Tongue (tissue), 2 donors: ENCODE data around the gene IFNLR1. TPM values are rescaled to one million over a fixed set of nuclear protein-coding genes. Genes with fewer than 3 reads are reported as not detected.

ENCODE experiments used
- DNase-seq: peaks from one replicate; pipeline ENCODE4 v3.0.0-alpha.2; 2015
- total RNA-seq: library from RNA; depleted of rRNA; stranded (reverse); fragments of >200 nt; gene quantifications from one replicate; pipeline ENCODE4 v1.2.3, GENCODE V29; 2014

The IFNLR1 gene
- total RNA-seq, 1 donor from 2014 or later = 0.62 TPM

- DNase-seq = peak; percentile 38
Measured at GRCh38 chr1:24119859-24120756, 67.0 kb downstream of the IFNLR1 start.

GRCh38 chr1:24119489-24119858, 67.6 kb downstream of the IFNLR1 start:
- DNase-seq = no peak

GRCh38 chr1:24118410-24119242, 68.5 kb downstream of the IFNLR1 start:
- no peak for DNase-seq

DNA sequence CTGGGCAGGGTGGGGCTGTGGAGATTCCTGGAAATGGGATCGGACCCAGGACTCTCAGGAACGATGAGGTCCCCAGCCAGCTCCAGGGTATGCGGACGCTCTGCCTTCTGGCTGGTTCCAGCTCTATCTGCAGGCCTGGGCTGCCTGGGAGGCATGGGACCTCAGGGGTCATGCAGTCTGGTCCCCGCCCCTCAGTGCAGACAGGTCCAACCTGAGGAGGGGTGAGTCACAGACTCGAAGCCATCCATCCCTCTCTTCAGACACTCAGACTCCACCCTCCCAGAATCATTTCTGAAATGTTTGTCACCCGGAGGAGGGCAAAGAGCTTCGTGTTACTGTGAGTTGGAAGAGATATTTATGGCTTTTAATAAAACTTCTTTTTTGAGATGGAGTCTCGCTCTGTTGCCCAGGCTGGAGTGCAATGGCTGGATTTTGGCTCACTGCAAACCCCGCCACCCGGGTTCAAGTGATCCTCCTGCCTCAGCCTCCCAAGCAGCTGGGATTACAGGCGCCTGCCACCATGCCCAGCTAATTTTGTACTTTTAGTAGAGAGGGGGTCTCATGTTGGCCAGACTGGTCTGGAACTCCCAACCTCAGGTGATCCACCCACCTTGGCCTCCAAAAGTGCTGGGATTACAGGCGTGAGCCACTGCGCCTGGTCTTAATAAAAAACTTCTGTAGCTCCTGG, 69.2 kb downstream of the IFNLR1 start:
- no peak for DNase-seq

GRCh38 chr1:24117132-24117531, 70.0 kb downstream of the IFNLR1 start:
- no peak for DNase-seq

DNA sequence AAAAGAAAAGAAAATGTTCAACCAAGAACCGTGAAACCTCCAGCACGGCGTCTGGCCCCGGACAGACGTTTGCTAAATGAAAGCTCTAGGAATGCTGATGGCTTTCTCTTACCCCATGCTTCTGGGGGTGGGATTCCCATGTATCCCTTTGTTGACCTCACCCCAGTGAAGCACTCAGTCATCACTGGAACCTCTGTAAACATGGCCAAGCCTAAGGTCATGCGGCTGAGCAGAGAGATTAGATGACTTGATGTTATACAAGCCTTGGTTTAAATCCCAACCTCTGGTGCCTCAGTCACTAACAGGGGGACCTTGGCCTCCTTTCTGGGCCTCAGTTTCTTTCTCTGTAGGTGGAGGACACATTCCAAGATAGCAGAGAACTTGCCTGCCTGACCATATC, 72.3 kb downstream of the IFNLR1 start:
- DNase-seq = no peak

- DNase-seq = no peak
Measured at GRCh38 chr1:24113641-24114033, 73.5 kb downstream of the IFNLR1 start.

DNA sequence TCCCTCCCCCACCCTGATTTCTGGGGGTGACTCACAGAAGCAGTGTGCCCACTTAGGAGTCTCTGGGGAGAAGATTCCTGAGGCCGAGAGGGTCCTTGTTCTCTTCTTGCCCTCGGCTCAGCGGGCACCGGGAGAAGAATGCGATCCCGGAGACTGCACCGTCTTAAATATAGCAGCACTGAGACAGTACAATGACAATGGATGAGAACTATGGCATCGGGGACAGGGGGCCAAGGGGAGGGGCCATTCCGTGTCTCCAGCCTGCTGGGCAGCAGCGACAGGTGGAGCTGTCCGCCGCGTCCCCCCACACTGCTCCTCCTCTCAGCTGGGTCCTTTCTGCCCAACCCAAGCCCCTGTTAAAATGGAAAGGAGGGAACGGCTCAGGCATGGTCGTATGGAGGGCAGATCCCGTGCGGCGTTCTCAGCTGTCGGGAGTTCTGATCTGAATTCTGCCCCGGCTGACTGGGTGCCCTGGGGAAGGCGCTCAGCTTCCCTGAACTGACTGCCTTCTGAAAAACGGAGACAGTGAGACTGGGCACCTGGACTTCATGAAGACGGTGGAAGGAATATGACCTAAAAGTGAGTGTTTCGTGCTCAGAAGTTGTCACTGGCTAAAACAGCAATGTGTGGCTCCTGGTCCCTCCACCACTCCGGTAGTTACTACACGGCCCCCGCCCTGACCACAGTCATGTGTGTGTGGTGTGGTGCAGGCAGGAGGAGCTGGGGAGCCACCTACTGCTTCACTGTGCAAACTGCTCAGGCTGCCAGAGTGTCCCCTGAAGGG, 74.9 kb downstream of the IFNLR1 start, which contains the start of gene MYOM3:
Gene MYOM3 (minus strand): TSS at position 140 of the 784 bp plus-strand sequence. CDS start 3,499 bp downstream, outside the sequence.
- DNase-seq = peak; percentile 87

GRCh38 chr1:24111262-24111995, 75.7 kb downstream of the IFNLR1 start:
- DNase-seq = peak; percentile 38

- peak; percentile 70 for DNase-seq
Measured at GRCh38 chr1:24110642-24111261, 76.3 kb downstream of the IFNLR1 start.

DNA sequence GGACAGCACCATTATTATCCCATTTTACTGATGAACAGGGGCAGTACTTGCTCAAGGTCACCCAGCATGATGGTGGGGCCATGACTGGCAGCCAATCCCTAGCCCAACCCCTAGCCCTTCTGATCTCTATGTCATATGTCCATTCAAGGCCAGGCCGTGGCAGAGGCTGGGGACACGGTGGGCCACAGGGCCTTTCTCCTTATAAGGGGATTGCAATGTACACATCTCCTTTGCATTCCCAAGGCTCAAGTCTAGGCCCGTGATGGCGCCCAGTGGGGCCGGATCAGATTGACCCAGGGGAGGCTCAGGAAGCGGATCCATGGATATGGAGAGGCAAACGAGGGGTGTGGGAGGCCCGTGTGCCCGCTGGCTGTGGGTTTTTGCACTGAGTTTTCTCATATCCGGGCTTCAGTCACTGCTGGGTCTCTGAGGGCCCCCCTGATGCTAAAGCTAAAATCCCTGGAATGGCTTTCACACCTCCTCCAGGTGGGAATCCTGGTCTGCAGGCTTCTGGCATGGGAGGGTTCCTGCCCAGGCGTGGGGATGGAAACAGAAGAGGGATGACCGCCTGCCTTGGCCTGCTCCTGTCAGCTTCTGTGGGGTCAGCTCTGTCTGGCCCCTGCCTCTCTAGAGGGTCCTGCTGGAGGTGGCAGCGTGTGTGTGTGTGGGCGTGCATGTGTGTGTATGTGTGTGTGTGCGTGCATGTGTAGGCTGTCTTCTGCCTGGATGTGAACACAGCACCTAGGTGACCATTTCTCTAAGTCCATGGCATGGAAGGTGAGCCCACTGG, 77.2 kb downstream of the IFNLR1 start:
- DNase-seq = peak; percentile 14

- DNase-seq = no peak
Measured at GRCh38 chr1:24109166-24109483, 78.0 kb downstream of the IFNLR1 start.

DNA sequence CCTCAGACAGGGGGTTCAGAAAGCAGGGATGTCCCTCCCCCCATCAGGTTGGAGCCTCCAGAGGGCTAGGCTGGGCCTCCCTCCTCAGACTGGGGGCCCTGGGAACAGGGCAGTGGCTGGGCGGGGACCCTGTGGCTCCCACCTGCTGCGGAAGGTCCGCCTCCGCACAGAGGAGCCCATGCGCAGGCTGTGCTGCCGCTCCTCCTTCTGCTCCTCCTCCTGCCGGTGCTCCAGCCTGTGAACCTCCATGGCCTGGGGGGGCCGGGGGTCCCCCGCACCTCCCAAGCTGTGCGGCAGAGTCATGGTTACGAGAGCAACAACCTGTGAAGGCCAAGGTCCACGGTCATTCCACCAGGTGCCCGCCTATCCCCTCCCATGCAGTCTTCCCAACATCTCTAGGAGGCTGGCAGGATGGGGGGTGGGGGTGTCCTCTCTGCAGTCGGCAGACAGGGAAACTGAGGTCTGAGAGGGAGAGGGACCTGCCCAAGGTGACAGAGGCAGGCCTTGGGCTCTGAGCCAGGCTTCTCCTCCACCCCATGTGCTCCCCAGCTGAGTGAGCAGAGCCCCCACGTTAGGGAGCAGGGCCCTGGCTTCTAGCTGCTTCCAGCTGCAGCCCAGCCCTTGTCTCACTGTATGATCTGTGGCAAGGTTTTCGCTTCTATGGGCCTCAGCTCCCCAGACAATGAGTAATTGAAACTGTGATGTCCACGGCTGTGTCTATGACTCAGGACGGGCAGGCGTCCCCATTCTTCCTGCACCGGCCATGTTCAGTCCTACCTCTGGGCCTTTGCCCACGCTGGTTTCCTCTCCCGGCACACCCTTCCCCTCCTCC, 78.5 kb downstream of the IFNLR1 start:
- DNase-seq = peak; percentile 36

GRCh38 chr1:24107462-24108138, 79.5 kb downstream of the IFNLR1 start:
- DNase-seq = peak; percentile 6

- peak; percentile 75 for DNase-seq
Measured at GRCh38 chr1:24105368-24106160, 81.5 kb downstream of the IFNLR1 start.

DNA sequence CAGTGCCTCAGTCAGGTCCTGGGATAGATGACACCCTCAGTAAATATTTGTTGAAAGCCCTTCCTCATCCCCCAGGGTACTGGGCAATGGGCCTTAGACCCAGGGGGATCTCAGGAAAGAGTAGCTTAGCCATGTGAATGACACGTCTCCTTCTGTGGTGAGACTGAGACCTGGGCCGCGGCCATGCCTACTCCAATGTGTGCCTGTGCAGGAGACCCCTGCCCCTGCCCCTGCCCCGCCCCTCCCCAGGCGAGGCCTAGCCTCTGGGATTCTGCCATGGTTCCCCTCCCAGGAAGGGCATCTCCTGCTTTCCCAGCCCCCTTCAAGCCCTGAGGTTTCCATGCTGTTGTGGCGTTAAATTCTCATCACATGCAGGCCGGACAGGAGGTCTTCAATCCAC, 82.2 kb downstream of the IFNLR1 start:
- no peak for DNase-seq
